NCI-H1417 (cell line): ENCODE results near the gene IGBP1.
"Not testable (repeated sequence)": the region's sequence is repeated elsewhere in the genome, so short reads cannot be mapped to it uniquely, and the experiment has no call there.

Experiments used
- DNase-seq, 3 experiments: peaks; one replicate each; lab custom pipeline; 2025; lab: John Stamatoyannopoulos, UW

Gene IGBP1

GRCh38 chrX:70133303-70134115 lies at the start of gene IGBP1:
Gene IGBP1 (plus strand): TSS chrX:70133447. CDS start chrX:70133948, 501 bp downstream.
- peak; percentile 79 to 94 (median 81) for DNase-seq

DNA sequence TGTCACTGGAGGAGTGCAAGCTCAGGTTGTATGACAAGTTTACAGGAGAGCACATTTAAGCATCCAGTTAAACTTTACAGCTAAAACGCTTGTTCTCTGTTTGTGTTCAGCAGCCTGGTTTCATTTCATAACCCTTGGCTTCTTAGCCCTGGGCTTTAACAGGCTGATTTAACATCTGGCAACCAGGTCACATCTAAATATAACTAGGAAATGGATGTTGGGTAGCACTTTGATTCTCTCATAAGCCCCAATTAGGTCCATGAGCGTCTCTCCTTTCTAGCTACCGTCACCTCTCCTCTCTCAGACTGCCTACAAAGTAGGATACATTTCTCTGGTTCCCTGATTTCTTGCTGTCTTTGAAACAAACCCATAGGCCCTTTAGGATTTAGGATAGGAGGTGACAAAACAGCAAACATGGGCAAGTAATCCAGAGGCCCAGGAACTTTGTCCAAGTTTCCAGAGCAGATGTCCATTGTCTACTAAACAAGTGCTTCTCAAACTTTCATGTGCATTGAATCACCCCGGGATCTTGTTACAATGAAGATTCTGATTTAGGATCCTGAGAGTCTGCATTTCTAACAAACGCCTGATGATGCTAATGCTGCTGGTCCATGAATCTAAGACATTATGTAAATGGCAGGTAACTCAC lies 48.5 kb upstream of the IGBP1 start:
- DNase-seq = no peak

DNA sequence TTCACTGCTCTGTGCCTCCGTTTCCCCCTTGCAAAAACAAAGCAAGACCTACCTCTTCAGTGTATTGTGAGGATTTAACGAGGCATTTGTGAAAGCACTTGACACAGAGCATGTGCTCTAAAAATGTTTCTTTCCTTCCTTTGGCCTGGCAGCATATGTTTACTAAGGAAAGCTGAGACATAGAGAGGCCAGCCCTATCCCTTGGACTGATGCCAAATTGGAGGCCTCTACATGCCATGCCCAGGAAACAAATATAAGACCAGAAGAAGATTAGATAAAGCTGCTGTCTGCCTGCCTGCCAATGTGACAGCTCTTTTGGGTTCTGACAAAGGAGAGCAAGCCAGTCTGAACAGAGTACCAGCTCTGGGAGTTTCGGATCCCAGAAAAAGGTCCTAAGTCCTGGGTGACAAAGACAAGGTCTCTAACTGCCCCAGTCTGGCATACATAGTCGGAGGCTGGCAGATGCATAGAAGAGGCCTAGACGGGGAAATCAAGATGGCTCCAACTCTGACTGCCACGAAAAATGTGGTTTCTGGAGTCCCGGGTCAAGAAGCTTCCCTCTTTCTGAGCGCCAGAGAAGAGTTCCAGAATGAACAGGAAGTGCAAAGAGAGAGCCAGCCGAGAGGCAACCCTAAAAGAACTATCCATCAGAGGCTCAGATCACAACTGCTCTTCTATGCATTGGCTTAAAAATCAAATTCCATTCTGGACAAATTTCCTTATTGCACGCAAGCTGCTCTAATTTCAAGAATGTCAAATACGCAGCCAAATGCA lies 45.2 kb upstream of the IGBP1 start:
- peak in 2 of 3 experiments; percentile 1 to 19 for DNase-seq

DNA sequence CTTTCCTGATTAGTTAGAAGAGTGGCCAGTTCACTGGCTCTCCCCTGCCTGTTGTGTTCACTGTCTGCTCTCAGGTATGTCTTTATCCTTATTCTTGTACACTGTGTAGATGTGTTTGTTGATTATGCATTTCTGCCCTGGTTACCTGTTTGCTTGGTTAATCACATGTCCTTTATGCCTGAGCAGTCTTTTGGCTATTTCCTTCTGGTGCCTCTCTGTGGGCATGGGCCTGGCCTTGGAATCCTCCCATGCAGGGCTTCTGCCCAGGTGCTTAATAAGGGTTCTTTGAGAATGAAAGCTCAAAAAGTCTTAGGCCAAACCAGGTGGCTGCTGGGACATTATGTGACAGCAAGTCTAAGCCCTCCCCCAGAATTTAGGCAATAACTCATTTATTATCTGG lies 44.5 kb upstream of the IGBP1 start:
- no peak for DNase-seq

DNA sequence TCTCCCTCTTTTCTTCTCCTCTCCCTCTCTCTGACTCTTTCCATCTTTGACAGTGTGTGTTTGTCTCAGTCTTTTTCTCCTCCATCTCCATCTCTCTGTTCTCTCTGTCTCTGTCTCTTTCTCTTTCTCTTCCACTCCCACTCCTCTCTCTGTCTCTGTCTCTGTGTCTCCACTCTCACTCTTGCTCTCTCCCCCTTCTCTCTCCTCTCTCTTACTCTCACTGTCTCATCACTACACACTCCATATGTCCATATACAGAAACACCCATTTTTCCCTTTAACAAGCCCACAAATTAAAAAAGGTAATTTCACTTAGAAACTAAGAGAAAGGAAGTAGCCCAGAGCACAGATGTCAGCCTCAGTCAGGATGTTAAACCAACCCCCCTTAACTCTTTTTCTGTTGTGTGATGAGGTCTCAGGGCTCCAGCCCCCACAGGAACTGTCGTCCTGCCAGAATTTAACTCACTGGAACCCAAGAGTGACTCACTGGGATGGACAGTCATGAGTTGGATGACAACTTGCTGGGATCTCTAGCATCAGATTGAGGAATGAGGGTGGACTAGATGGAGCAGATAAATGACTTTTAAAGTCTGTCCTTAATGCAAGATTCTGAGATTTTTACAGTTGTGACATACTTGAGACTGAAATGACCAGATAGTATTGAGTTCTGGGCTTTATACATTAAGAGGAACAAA lies 43.5 kb upstream of the IGBP1 start:
- no peak for DNase-seq

- DNase-seq = no peak
Measured at GRCh38 chrX:70092247-70092646, 41.0 kb upstream of the IGBP1 start.

DNA sequence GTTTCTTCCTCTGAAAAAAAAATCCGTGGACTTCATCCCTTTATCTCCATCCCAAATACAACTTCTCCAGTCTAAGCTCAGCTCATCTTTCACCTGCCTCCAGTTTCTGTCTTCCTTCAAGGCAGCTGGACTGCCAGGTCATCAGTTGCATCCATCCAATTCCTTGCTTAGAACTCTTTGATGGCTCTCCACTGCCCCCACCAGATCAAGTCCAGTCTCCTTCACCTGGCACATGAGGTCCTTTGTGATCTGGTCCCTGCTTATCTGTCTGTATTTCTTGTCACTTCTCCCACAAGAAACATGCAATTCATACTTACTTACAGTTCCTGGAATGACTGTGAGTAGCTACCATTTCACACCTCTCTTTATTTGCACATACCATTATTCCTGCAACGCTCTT lies 37.2 kb upstream of the IGBP1 start:
- DNase-seq = peak in 1 of 3 experiments; percentile 6

DNA sequence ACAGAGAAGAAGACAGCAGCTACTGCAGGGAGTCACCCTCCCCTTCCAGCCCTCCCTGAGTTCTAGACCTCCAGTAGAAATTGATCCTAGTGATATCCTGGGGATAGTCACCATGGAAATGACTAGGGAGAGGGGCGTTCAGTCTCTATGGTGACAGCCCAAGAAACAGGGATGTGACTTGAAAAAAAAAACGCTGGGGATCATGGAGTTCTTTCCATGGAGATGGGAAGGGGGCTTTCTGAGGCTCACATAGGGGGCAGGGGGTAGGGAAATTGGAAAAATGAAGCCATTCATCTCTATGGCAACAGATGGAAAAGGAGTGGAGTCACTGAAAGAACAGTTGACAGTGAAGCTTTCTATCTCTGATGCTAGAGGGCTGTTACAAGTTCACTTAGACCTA lies 28.0 kb upstream of the IGBP1 start:
- DNase-seq = no peak

- DNase-seq = not testable (repeated sequence)
Measured at GRCh38 chrX:70111436-70112026, 21.7 kb upstream of the IGBP1 start.

DNA sequence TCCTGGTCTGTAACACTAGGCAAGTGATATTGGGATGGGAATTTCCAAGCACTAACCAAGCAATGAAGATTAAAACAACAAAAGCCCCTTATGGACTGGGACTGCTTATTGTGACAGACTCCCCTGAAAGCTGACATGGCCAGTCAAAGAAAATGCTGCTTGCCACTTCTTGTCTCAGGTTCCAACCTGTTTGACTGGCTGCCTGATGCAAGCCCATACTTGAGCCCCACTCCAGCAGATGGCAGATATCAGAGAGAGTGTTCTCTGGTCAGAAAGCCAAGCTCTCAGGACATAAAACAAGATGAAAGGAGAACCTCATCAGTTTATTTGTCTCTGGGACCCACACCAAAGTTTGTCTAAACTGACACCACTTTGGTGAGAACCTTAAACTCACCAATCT lies 15.5 kb upstream of the IGBP1 start:
- DNase-seq = no peak

- not testable (repeated sequence) for DNase-seq
Measured at GRCh38 chrX:70123014-70123413, 10.2 kb upstream of the IGBP1 start.

GRCh38 chrX:70124678-70125077 lies 8.6 kb upstream of the IGBP1 start:
- DNase-seq = no peak

- peak in 1 of 3 experiments; percentile 3 for DNase-seq
Measured at GRCh38 chrX:70128071-70128470, 5.2 kb upstream of the IGBP1 start.

- no peak for DNase-seq
Measured at GRCh38 chrX:70129816-70130215, 3.4 kb upstream of the IGBP1 start.

DNA sequence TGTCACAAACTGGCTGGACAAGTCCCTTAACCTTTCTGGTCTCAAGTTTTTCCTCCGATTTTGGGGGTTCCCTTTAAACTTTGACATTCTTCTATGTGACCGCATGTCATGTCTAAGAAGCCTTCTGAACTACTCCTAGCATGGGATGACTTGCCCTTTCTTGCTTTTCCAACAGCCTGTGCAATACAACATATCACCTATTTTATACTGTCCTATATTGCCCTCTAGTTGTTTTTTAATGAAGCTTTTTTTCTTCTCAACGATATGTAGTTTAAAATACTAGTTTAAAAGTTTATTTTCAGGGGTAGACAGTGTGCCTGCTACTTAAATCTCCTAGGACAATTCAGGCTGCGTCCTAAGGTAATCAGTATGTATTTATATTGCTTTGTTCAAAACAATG lies 1.0 kb upstream of the IGBP1 start:
- peak in 1 of 3 experiments; percentile 48 for DNase-seq

GRCh38 chrX:70132877-70133302 lies 357 bp upstream of the IGBP1 start:
- peak in 1 of 3 experiments; percentile 28 for DNase-seq

DNA sequence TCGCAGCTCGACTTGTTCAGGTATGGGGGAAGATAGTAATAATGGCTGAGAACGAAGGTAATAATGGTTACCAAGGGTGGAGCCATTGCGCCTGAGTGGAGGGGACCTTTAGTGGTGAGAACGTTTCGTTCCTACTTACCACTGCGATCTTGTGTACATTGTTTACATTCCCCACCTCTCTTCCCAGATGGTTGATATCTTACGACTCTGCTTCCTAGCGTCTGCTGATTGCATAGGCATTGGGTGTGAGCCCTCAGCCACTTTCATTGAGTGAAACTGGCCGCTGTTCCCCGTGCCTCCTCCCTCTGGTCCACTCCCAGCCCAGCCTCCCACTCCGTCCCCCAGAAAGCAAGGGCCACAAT lies 850 bp downstream of the IGBP1 start:
- DNase-seq = peak in 1 of 3 experiments; percentile 32

- no peak for DNase-seq
Measured at GRCh38 chrX:70138622-70139021, 5.4 kb downstream of the IGBP1 start.

GRCh38 chrX:70139736-70140135 lies 6.5 kb downstream of the IGBP1 start:
- no peak for DNase-seq

DNA sequence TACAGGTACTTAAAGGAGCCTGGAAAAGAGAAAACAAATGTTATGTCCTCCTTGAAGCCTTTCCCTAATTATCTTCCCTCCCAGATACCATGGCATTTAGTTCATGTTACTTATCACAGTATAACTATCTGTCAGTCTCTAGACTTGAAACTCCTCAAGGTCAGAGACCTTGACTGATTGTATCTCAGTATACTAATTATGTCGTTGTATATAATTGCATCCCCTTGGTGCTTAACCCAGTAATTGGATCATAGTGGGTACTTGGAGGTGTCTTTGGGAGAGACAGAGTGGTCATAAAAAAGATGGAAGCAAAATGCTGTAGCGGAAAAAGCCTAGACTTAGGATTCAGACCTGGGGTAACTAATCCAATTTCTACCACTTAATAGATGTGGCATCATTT lies 8.1 kb downstream of the IGBP1 start:
- DNase-seq = peak in 1 of 3 experiments; percentile 9
